ENCODE measurements around the gene PCGF3.

DNA sequence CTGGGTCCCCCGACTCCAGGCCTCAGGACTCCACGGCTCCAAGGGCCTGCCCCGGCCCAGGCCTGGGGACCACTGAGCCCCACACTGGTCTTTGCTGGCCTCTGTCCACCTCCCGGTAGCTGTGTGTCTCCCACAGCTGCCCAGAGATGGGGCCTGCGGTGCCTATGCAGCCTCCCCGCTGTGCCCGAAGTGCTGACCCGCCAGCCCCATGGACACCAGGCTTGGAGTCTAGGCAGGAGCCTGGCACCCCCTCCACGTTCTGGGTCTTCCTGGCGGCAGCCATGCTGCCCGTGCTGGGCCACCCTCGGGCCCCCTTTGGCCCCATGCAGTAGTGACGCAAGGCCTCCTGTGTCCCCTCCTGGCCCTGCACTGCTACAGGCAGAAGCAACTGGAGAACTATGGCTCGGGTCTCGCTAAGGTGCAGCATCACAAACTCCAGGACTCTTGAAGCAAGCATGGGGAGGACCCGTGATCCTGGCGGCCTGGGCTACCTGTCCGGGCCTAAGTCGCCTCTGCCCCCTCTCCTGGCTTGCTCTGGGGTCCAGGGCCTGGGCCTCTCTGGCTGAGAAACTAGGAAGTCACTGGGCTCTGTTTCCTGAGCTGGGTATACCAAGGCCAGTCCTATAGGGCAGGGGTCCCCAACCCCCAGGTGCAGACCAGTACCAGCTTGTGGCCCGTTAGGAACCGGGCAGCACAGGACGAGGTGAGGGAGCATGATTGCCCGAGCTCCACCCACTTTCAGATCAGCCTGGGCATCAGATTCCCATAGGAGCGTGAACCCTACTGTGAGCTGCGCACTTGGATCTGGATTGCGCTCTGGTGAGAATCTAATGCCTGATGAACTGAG lies 30.4 kb upstream of the PCGF3 start:
- TF ChIP-seq, protein P1, sequence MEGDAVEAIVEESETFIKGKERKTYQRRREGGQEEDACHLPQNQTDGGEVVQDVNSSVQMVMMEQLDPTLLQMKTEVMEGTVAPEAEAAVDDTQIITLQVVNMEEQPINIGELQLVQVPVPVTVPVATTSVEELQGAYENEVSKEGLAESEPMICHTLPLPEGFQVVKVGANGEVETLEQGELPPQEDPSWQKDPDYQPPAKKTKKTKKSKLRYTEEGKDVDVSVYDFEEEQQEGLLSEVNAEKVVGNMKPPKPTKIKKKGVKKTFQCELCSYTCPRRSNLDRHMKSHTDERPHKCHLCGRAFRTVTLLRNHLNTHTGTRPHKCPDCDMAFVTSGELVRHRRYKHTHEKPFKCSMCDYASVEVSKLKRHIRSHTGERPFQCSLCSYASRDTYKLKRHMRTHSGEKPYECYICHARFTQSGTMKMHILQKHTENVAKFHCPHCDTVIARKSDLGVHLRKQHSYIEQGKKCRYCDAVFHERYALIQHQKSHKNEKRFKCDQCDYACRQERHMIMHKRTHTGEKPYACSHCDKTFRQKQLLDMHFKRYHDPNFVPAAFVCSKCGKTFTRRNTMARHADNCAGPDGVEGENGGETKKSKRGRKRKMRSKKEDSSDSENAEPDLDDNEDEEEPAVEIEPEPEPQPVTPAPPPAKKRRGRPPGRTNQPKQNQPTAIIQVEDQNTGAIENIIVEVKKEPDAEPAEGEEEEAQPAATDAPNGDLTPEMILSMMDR (IDR thresholded peaks at IDR 0.05; ENCODE audit: insufficient read depth, low read length, poor library complexity, severe bottlenecking) = no peak
- no peak for TF ChIP-seq EZH2phosphoT487 (conservative IDR thresholded peaks at IDR 0.05; ENCODE audit: low read length)
